ENCODE results near the gene KLHL26.

The KLHL26 gene

GRCh38 chr19:18613589-18614234 is 23.1 kb upstream of the KLHL26 start:
- no peak for DNase-seq

- DNase-seq: no peak
Measured at GRCh38 chr19:18616023-18616422, 20.8 kb upstream of the KLHL26 start.

GRCh38 chr19:18617562-18617961 is 19.3 kb upstream of the KLHL26 start:
- DNase-seq: no peak

GRCh38 chr19:18618236-18618635 is 18.6 kb upstream of the KLHL26 start:
- no peak for DNase-seq

- no peak for DNase-seq
Measured at GRCh38 chr19:18620311-18620710, 16.5 kb upstream of the KLHL26 start.

GRCh38 chr19:18620902-18621301 is 15.9 kb upstream of the KLHL26 start:
- DNase-seq: no peak

- DNase-seq: no peak
Measured at GRCh38 chr19:18626906-18627305, 9.9 kb upstream of the KLHL26 start.

- DNase-seq: no peak
Measured at GRCh38 chr19:18629166-18630088, 7.4 kb upstream of the KLHL26 start.

- DNase-seq: no peak
Measured at GRCh38 chr19:18633321-18633720, 3.5 kb upstream of the KLHL26 start.

GRCh38 chr19:18634612-18635297 is 2.1 kb upstream of the KLHL26 start:
- DNase-seq: no peak

GRCh38 chr19:18635831-18636182 is 1.0 kb upstream of the KLHL26 start:
- DNase-seq: no peak

GRCh38 chr19:18636183-18636968 is 452 bp upstream of the KLHL26 start:
- peak; percentile 97 to 98 for DNase-seq

- no peak for DNase-seq
Measured at GRCh38 chr19:18637673-18638630, 1.1 kb downstream of the KLHL26 start.

- no peak for DNase-seq
Measured at GRCh38 chr19:18639706-18640243, 2.9 kb downstream of the KLHL26 start.

GRCh38 chr19:18644196-18645034 is 7.6 kb downstream of the KLHL26 start:
- peak in 1 of 2 donors; percentile 23 for DNase-seq

GRCh38 chr19:18645035-18645511 is 8.2 kb downstream of the KLHL26 start:
- no peak for DNase-seq

- DNase-seq: no peak
Measured at GRCh38 chr19:18646535-18647370, 9.9 kb downstream of the KLHL26 start.

GRCh38 chr19:18647371-18647767 is 10.5 kb downstream of the KLHL26 start:
- DNase-seq: no peak

GRCh38 chr19:18647807-18648206 is 11.0 kb downstream of the KLHL26 start:
- DNase-seq: no peak

Measured in CD4-positive, alpha-beta T cell treated with Interleukin-1 beta for 1 hour (primary cell).